Mesenchymal stem cell (in vitro differentiated cells and primary cell): Measurements from ENCODE around the gene SPACA5B.
"Not testable (repeated sequence)": the region's sequence is repeated elsewhere in the genome, so short reads cannot be mapped to it uniquely, and the experiment has no call there.

ENCODE experiments used
- DNase-seq: peaks from one replicate; pipeline ENCODE4 v3.0.0-alpha.2; 2013
- H2AFZ ChIP-seq: one replicate; pipeline ENCODE4 v1.6.1; 2013; ENCODE audit warnings: low read depth, mild to moderate bottlenecking, control low read depth, inconsistent platforms, low read length, moderate library complexity
- H2AK5ac ChIP-seq: 2 replicates; pipeline ENCODE4 v1.6.1; 2013; ENCODE audit warnings: low read length, moderate library complexity, mild to moderate bottlenecking, inconsistent platforms; ENCODE audit not compliant: severe bottlenecking
- H2BK120ac ChIP-seq: one replicate; pipeline ENCODE4 v1.6.1; 2013; ENCODE audit warnings: low read depth, mild to moderate bottlenecking, inconsistent platforms, low read length, moderate library complexity
- H2BK12ac ChIP-seq, 2 experiments: one replicate each; pipeline ENCODE4 v1.6.1; 2013; ENCODE audit warnings: inconsistent platforms in 2 of 2, low read length in 2 of 2, mild to moderate bottlenecking in 2 of 2, moderate library complexity in 2 of 2, control low read depth in 1 of 2
- H2BK15ac ChIP-seq: one replicate; pipeline ENCODE4 v1.6.1; 2013; ENCODE audit warnings: mild to moderate bottlenecking, low read depth, inconsistent platforms; ENCODE audit not compliant: poor library complexity, severe bottlenecking
- H2BK5ac ChIP-seq: 2 replicates; pipeline ENCODE4 v1.6.1; 2013; ENCODE audit warnings: low read depth, mild to moderate bottlenecking, low read length, control low read depth, inconsistent platforms; ENCODE audit not compliant: poor library complexity, severe bottlenecking
- H3K14ac ChIP-seq, 2 experiments: one replicate each; pipeline ENCODE4 v1.6.1; 2013; ENCODE audit warnings: inconsistent platforms in 2 of 2, low read length in 2 of 2, control low read depth in 1 of 2, mild to moderate bottlenecking in 1 of 2, moderate library complexity in 1 of 2
- H3K18ac ChIP-seq, 2 experiments: one replicate each; pipeline ENCODE4 v1.6.1; 2013; ENCODE audit warnings: inconsistent platforms in 2 of 2, low read length in 2 of 2, control low read depth in 1 of 2, low read depth in 1 of 2, mild to moderate bottlenecking in 1 of 2
- H3K23ac ChIP-seq, 2 experiments: one replicate each; pipeline ENCODE4 v1.6.1; 2013; ENCODE audit warnings: inconsistent platforms in 2 of 2, low read length in 2 of 2, mild to moderate bottlenecking in 2 of 2, moderate library complexity in 2 of 2, control low read depth in 1 of 2
- H3K27ac ChIP-seq: 2 replicates; pipeline ENCODE4 v1.5.1; 2013; ENCODE audit warnings: mild to moderate bottlenecking, moderate library complexity, low read length, control low read depth, inconsistent platforms; ENCODE audit not compliant: poor library complexity, severe bottlenecking
- H3K27me3 ChIP-seq, 2 experiments: 2 replicates each; pipeline versions ENCODE4 v1.6.1 to v1.7.0; 2013; ENCODE audit warnings: low read length in 2 of 2, mild to moderate bottlenecking in 2 of 2, moderate library complexity in 2 of 2, control low read depth in 1 of 2, inconsistent platforms in 1 of 2; ENCODE audit not compliant: control insufficient read depth in 1 of 2, insufficient read depth in 1 of 2
- H3K36me3 ChIP-seq, 2 experiments: 2 replicates each; pipeline versions ENCODE4 v1.6.1 to v1.7.0; 2013; ENCODE audit warnings: low read length in 2 of 2, control low read depth in 1 of 2, inconsistent platforms in 1 of 2, low read depth in 1 of 2, mild to moderate bottlenecking in 1 of 2; ENCODE audit not compliant: insufficient read depth in 2 of 2, control insufficient read depth in 1 of 2
- H3K4ac ChIP-seq, 2 experiments: one replicate each; pipeline ENCODE4 v1.6.1; 2013; ENCODE audit warnings: inconsistent platforms in 2 of 2, low read length in 2 of 2, mild to moderate bottlenecking in 2 of 2, moderate library complexity in 2 of 2, control low read depth in 1 of 2, low read depth in 1 of 2
- H3K4me1 ChIP-seq: 2 replicates; pipeline ENCODE4 v1.6.1; 2013; ENCODE audit warnings: low read depth, low read length, control low read depth; ENCODE audit not compliant: control insufficient read depth, insufficient read depth
- H3K4me2 ChIP-seq: 2 replicates; pipeline ENCODE4 v1.6.1; 2013; ENCODE audit warnings: low read length, mild to moderate bottlenecking, inconsistent platforms; ENCODE audit not compliant: poor library complexity, severe bottlenecking
- H3K4me3 ChIP-seq, 2 experiments: 2 replicates each; pipeline versions ENCODE4 v1.5.1 to v1.7.0; 2013; ENCODE audit warnings: low read length in 2 of 2, mild to moderate bottlenecking in 2 of 2, control low read depth in 1 of 2, low read depth in 1 of 2; ENCODE audit not compliant: insufficient read depth in 1 of 2
- H3K79me1 ChIP-seq: replicated peaks from 2 replicates; pipeline ENCODE4 v1.6.1; 2013; ENCODE audit warnings: mild to moderate bottlenecking, control low read depth, low read length, inconsistent platforms; ENCODE audit not compliant: poor library complexity, severe bottlenecking
- H3K9ac ChIP-seq: 2 replicates; pipeline ENCODE4 v1.7.0; 2013; ENCODE audit warnings: mild to moderate bottlenecking, low read length, moderate library complexity
- H3K9me3 ChIP-seq: 2 replicates; pipeline ENCODE4 v1.7.0; 2013; ENCODE audit warnings: mild to moderate bottlenecking, low read length; ENCODE audit not compliant: control insufficient read depth
- H4K8ac ChIP-seq: one replicate; pipeline ENCODE4 v1.6.1; 2013; ENCODE audit warnings: inconsistent platforms, mild to moderate bottlenecking, low read length, moderate library complexity
- H4K91ac ChIP-seq: one replicate; pipeline ENCODE4 v1.6.1; 2013; ENCODE audit warnings: mild to moderate bottlenecking, low read length, inconsistent platforms
- WGBS: methylation state at CpG from one replicate; pipeline ENCODE4 v1.1.7; 2013; ENCODE audit warnings: mixed read lengths; 5-methylcytosine and 5-hydroxymethylcytosine counted together

The SPACA5B gene

DNA sequence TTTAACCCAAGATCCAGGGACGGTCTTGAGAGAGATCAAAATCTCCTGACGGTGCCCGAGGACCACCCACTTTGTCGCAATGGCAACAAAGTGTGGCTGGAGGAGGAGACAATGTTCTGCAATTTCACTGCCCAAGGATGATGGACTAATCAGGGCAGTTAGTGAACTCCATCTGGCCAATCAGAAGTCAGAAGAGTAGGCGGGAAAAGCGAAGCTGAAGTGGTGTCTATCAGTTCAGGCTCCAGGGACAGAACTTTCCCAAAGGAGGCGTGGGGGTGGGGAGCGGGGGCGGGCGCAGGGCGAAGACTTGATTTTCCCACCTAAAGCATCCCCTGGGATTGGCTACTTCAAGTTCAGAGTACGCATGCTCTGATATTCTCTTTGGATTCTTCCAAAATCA, 25.6 kb downstream of the SPACA5B start:
- no peaks in the 10 kb centered on the region for H3K36me3 ChIP-seq
- H3K9ac ChIP-seq = no peak overlapping the region
- H3K27ac ChIP-seq = no peak overlapping the region
- H3K14ac ChIP-seq = no peak overlapping the region
- H2AFZ ChIP-seq = no peak overlapping the region
- H3K4me1 ChIP-seq = no peaks in the 10 kb centered on the region
- no peak overlapping the region for H2BK15ac ChIP-seq
- no peak overlapping the region for H2BK5ac ChIP-seq
- H2BK12ac ChIP-seq = no peak overlapping the region
- peaks cover 0 to 13% of the 10 kb centered on the region in 2 experiments for H3K27me3 ChIP-seq
- H3K79me1 ChIP-seq = no peaks in the 10 kb centered on the region
- no peak for DNase-seq
- no peak overlapping the region for H3K18ac ChIP-seq
- H3K4ac ChIP-seq = no peak overlapping the region
- H4K91ac ChIP-seq = no peak overlapping the region
- no peak overlapping the region for H3K4me3 ChIP-seq
- H2BK120ac ChIP-seq = no peak overlapping the region
- no peaks in the 10 kb centered on the region for H3K9me3 ChIP-seq
- H2AK5ac ChIP-seq = no peak overlapping the region
- 87% methylated on average over 7 of the region's 12 CpGs for WGBS
- no peak overlapping the region for H3K4me2 ChIP-seq
- no peak overlapping the region for H3K23ac ChIP-seq
- H4K8ac ChIP-seq = no peak overlapping the region

DNA sequence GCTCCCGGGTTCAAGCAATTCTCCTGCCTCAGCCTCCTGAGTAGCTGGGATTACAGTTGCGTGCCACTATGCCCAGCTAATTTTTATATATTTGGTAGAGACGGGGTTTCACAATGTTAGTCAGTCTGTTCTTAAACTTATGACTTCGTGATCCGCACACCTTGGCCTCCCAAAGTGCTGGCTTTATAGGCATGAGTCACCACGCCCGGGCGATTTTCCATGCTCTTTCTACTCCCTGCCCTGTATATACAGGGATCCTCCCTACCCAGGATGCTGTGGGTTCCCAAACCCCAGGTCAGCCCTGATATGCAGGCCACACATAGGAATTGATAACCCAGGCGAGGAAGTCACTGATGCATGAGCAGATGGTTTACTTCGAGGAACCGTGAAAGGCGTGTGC, 34.8 kb downstream of the SPACA5B start:
- no peak overlapping the region for H3K23ac ChIP-seq
- no peak overlapping the region for H3K4me3 ChIP-seq
- H3K27me3 ChIP-seq = peaks cover 0 to 22% of the 10 kb centered on the region in 2 experiments
- H3K18ac ChIP-seq = no peak overlapping the region
- no peak overlapping the region for H4K91ac ChIP-seq
- no peak overlapping the region for H4K8ac ChIP-seq
- 88% methylated on average over 11 of the region's 12 CpGs for WGBS
- H3K36me3 ChIP-seq = no peaks in the 10 kb centered on the region
- no peaks in the 10 kb centered on the region for H3K9me3 ChIP-seq
- H3K9ac ChIP-seq = no peak overlapping the region
- no peak overlapping the region for H2BK15ac ChIP-seq
- no peak overlapping the region for H2BK12ac ChIP-seq
- no peak overlapping the region for H2BK5ac ChIP-seq
- H2AFZ ChIP-seq = no peak overlapping the region
- H3K4me2 ChIP-seq = no peak overlapping the region
- no peak overlapping the region for H2BK120ac ChIP-seq
- no peaks in the 10 kb centered on the region for H3K4me1 ChIP-seq
- H3K4ac ChIP-seq = no peak overlapping the region
- H2AK5ac ChIP-seq = no peak overlapping the region
- no peak for DNase-seq
- no peaks in the 10 kb centered on the region for H3K79me1 ChIP-seq
- no peak overlapping the region for H3K14ac ChIP-seq
- no peak overlapping the region for H3K27ac ChIP-seq

DNA sequence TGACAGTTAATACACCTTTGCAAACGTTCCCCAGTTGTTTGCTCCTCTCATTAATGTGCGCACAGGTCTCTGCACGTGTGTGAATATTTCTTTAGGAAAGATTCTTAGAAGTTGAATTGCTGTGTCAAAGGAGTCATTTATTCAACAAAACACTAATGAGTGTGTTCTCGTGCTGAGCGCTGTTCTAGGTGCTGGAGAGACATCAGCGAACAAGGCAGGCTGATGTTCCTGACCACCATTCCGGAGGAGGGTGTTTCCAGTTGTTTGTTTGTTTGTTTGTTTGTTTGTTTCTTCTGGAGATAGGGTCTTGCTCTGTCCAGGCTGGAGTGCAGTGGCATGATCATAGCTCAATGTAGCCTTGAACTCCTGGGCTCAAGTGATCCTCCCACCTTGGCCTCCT, 35.9 kb downstream of the SPACA5B start:
- not testable (repeated sequence) for H3K18ac ChIP-seq, H3K27ac ChIP-seq, H2BK120ac ChIP-seq, H2AK5ac ChIP-seq, H3K9me3 ChIP-seq, H4K91ac ChIP-seq, H3K79me1 ChIP-seq, H2BK5ac ChIP-seq, H2BK12ac ChIP-seq, DNase-seq, H4K8ac ChIP-seq, H3K4me3 ChIP-seq, H3K14ac ChIP-seq, H2BK15ac ChIP-seq, H3K4me1 ChIP-seq, H3K4me2 ChIP-seq, H3K4ac ChIP-seq, H3K36me3 ChIP-seq, H2AFZ ChIP-seq, H3K9ac ChIP-seq, H3K23ac ChIP-seq
- H3K27me3 ChIP-seq = peaks cover 0 to 26% of the 10 kb centered on the region in 2 experiments
- WGBS = 69% methylated on average over 4 of the region's 7 CpGs

DNA sequence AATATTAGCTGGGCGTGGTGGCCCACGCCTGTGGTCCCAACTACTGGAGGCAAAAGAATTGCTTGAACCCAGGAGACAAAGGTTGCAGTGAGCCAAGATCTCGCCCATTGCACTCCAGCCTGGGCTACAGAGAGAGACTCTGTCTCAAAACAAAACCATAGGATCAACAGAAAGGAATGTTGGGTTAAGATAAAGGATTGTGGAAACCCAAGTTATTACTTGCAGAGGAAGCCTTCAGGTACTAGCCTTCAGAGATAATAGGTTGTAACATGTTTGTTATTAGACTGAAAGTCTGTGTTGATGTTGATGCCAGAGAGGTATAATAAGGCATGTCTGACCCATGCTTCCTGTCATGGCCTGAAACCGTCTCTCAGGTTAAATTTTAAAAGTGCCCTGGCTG, 49.3 kb downstream of the SPACA5B start:
- H2AK5ac ChIP-seq = no peak overlapping the region
- H3K9me3 ChIP-seq = no peaks in the 10 kb centered on the region
- H2BK120ac ChIP-seq = no peak overlapping the region
- 78% methylated on average over 4 of the region's 4 CpGs for WGBS
- H3K9ac ChIP-seq = no peak overlapping the region
- no peak overlapping the region for H3K23ac ChIP-seq
- no peak overlapping the region for H4K91ac ChIP-seq
- H3K27ac ChIP-seq = no peak overlapping the region
- H2BK12ac ChIP-seq = no peak overlapping the region
- no peak overlapping the region for H3K14ac ChIP-seq
- H3K4me3 ChIP-seq = no peak overlapping the region
- DNase-seq = no peak
- H3K4ac ChIP-seq = no peak overlapping the region
- no peak overlapping the region for H2AFZ ChIP-seq
- H3K4me1 ChIP-seq = no peaks in the 10 kb centered on the region
- H3K27me3 ChIP-seq = peaks cover 0 to 4% of the 10 kb centered on the region in 2 experiments
- no peaks in the 10 kb centered on the region for H3K79me1 ChIP-seq
- H2BK15ac ChIP-seq = no peak overlapping the region
- no peaks in the 10 kb centered on the region for H3K36me3 ChIP-seq
- H3K18ac ChIP-seq = no peak overlapping the region
- no peak overlapping the region for H3K4me2 ChIP-seq
- H2BK5ac ChIP-seq = no peak overlapping the region
- no peak overlapping the region for H4K8ac ChIP-seq
